GM23338 (cell line): ENCODE data around the gene MID1. TPM values are rescaled to one million over a fixed set of nuclear protein-coding genes. Genes with fewer than 3 reads are reported as not detected.

Experiments
- ATAC-seq: fragments of 200-7000 bp; cut with Tn5 transposase; 3 replicates; pipeline ENCODE4 v1.9.1; 2020
- DNase-seq: peaks from one replicate; pipeline ENCODE4 v3.0.0-alpha.2; 2015; ENCODE audit warnings: low spot score
- H2AFZ ChIP-seq: fragments of 200-600 bp; sonication (generic); 2 replicates; pipeline ENCODE4 v1.8.0; 2016; ENCODE audit warnings: antibody characterized with exemption, mild to moderate bottlenecking, moderate library complexity
- H3F3A ChIP-seq: fragments of 200-600 bp; sonication (generic); replicated peaks from 2 replicates; pipeline ENCODE4 v1.8.0; 2017; ENCODE audit warnings: antibody characterized with exemption, mixed run types, low read depth
- H3K27ac ChIP-seq: fragments of 200-600 bp; sonication (generic); 2 replicates; pipeline ENCODE4 v1.6.1; 2016; ENCODE audit warnings: low read depth
- H3K27me3 ChIP-seq: fragments of 200-600 bp; sonication (generic); 2 replicates; pipeline ENCODE4 v1.8.0; 2016; ENCODE audit warnings: mild to moderate bottlenecking, mixed run types, moderate library complexity; ENCODE audit not compliant: insufficient read depth
- H3K36me3 ChIP-seq: fragments of 200-600 bp; sonication (generic); 2 replicates; pipeline ENCODE4 v1.8.0; 2016; ENCODE audit warnings: mild to moderate bottlenecking; ENCODE audit not compliant: insufficient read depth
- H3K4me1 ChIP-seq: fragments of 200-600 bp; sonication (generic); 2 replicates; pipeline ENCODE4 v1.8.0; 2016; ENCODE audit warnings: mild to moderate bottlenecking, moderate library complexity; ENCODE audit not compliant: insufficient read depth
- H3K4me2 ChIP-seq: fragments of 200-600 bp; sonication (generic); 2 replicates; pipeline ENCODE4 v1.7.1; 2017; ENCODE audit warnings: mixed run types
- H3K4me3 ChIP-seq: fragments of 200-600 bp; sonication (generic); 2 replicates; pipeline ENCODE4 v1.6.1; 2016; ENCODE audit warnings: mixed run types
- H3K79me2 ChIP-seq: fragments of 200-600 bp; sonication (generic); replicated peaks from 2 replicates; pipeline ENCODE4 v1.8.0; 2017; ENCODE audit warnings: mild to moderate bottlenecking; ENCODE audit not compliant: insufficient read depth
- H3K9me2 ChIP-seq: fragments of 200-600 bp; sonication (generic); 2 replicates; pipeline ENCODE4 v1.8.0; 2017; ENCODE audit not compliant: insufficient read depth
- H4K20me1 ChIP-seq: fragments of 200-600 bp; sonication (generic); replicated peaks from 2 replicates; pipeline ENCODE4 v1.8.0; 2017; ENCODE audit warnings: mild to moderate bottlenecking; ENCODE audit not compliant: insufficient read depth
- H3K27ac Mint-ChIP-seq: 2 replicates; pipeline ENCODE4 v1.8.0; 2020; ENCODE audit warnings: inconsistent platforms, mild to moderate bottlenecking, moderate library complexity, mixed read lengths
- H3K27me3 Mint-ChIP-seq: 3 replicates; pipeline ENCODE4 v1.8.0; 2022; ENCODE audit warnings: low read depth, mild to moderate bottlenecking, moderate library complexity, mixed read lengths, inconsistent platforms; ENCODE audit not compliant: insufficient read depth, poor library complexity
- H3K36me3 Mint-ChIP-seq: 3 replicates; pipeline ENCODE4 v1.8.0; 2021; ENCODE audit warnings: low read depth, mild to moderate bottlenecking, inconsistent platforms, moderate library complexity, mixed read lengths
- H3K4me1 Mint-ChIP-seq: 3 replicates; pipeline ENCODE4 v1.8.0; 2020; ENCODE audit warnings: mild to moderate bottlenecking, inconsistent platforms, mixed read lengths
- H3K4me3 Mint-ChIP-seq: 3 replicates; pipeline ENCODE4 v1.8.0; 2021; ENCODE audit warnings: moderate library complexity, mild to moderate bottlenecking, inconsistent platforms, mixed read lengths
- H3K9me3 Mint-ChIP-seq: 3 replicates; pipeline ENCODE4 v1.8.0; 2020; ENCODE audit warnings: moderate library complexity, mild to moderate bottlenecking, inconsistent platforms, mixed read lengths
- CREB1 ChIP-seq: fragments of 250-450 bp; sonication (Bioruptor Pico); IDR thresholded peaks from 2 replicates; pipeline ENCODE4 v1.5.0; 2020; ENCODE audit warnings: low read depth, mild to moderate bottlenecking, moderate library complexity
- CTCF ChIP-seq, 2 experiments: fragments of 200-600 bp in 1 of 2; sonication (generic) in 1 of 2; conservative IDR thresholded peaks; 2 replicates each; pipeline versions ENCODE4 v1.5.1 to v1.6.1; 2016 to 2017; ENCODE audit warnings: antibody characterized with exemption in 2 of 2, low read depth in 2 of 2, mild to moderate bottlenecking in 2 of 2, moderate library complexity in 1 of 2
- EZH2 ChIP-seq: fragments of 200-600 bp; sonication (generic); IDR thresholded peaks from one replicate; pipeline ENCODE4 v1.8.0; 2017; ENCODE audit warnings: antibody characterized with exemption, mild to moderate bottlenecking, low read depth; ENCODE audit not compliant: unreplicated experiment
- EZH2phosphoT487 ChIP-seq: fragments of 200-600 bp; sonication (generic); IDR thresholded peaks from one replicate; pipeline ENCODE4 v1.8.1; 2018; ENCODE audit warnings: antibody characterized with exemption; ENCODE audit not compliant: unreplicated experiment
- NANOG ChIP-seq: IDR thresholded peaks from 2 replicates; pipeline ENCODE4 v1.6.1; 2016; ENCODE audit warnings: antibody characterized with exemption, borderline replicate concordance
- REST ChIP-seq: IDR thresholded peaks from one replicate; pipeline ENCODE4 v1.6.1; 2018; ENCODE audit warnings: antibody characterized with exemption; ENCODE audit not compliant: unreplicated experiment
- STAT1 ChIP-seq: IDR thresholded peaks from one replicate; pipeline ENCODE4 v1.6.1; 2016; ENCODE audit warnings: antibody characterized with exemption; ENCODE audit not compliant: unreplicated experiment
- ZNF114 ChIP-seq: fragments of 250-450 bp; sonication (Bioruptor Pico); IDR thresholded peaks from 2 replicates; pipeline ENCODE4 v1.5.0; 2020; ENCODE audit warnings: mild to moderate bottlenecking, moderate library complexity
- ZNF462 ChIP-seq: fragments of 250-450 bp; sonication (Bioruptor Pico); IDR thresholded peaks from 2 replicates; pipeline ENCODE4 v1.5.0; 2020; ENCODE audit warnings: mild to moderate bottlenecking, moderate library complexity
- polyA plus RNA-seq: library from polyadenylated mRNA; unstranded; fragments of >200 nt; fragmentation: Nextera tagmentation; extraction: Ambion mirVana; gene quantifications from 2 replicates; pipeline ENCODE4 v1.2.1, GENCODE V29; 2016
- total RNA-seq: library from RNA; depleted of rRNA; stranded (reverse); fragments of >200 nt; shearing (Covaris generic); gene quantifications from 2 replicates; pipeline ENCODE4 v1.2.3, GENCODE V29; 2014

Gene MID1
- total and polyA plus RNA-seq, 2 experiments from 2014 or later: 27.2 to 39.3 TPM

GRCh38 chrX:10557166-10557565, 63.2 kb downstream of the MID1 start:
- TF ChIP-seq CTCF (conservative IDR thresholded peaks at IDR 0.05; ENCODE audit: low read depth in 2 of 2) (no peak), EZH2 (no peak), NANOG (no peak)
- Histone ChIP-seq H3K4me2 (no peak overlapping the region), H3K27me3 (no peaks in the 10 kb centered on the region), H3K36me3 (no peaks in the 10 kb centered on the region), H2AFZ (no peak overlapping the region), H4K20me1 (no peaks in the 10 kb centered on the region), H3K4me1 (peaks cover 11% of the 10 kb centered on the region), H3F3A (no peaks in the 10 kb centered on the region), H3K27ac (no peak overlapping the region), H3K79me2 (peaks cover 87% of the 10 kb centered on the region), H3K9me2 (no peaks in the 10 kb centered on the region), H3K4me3 (no peak overlapping the region)
- ATAC-seq (no peak), DNase-seq (no peak)
- H3K36me3 Mint-ChIP-seq: peaks cover 11% of the 10 kb centered on the region; the same call in 1 of the 3 replicates
- peaks cover 37% of the 10 kb centered on the region for H3K4me1 Mint-ChIP-seq
- H3K27ac Mint-ChIP-seq: no peak overlapping the region
- no peak overlapping the region for H3K4me3 Mint-ChIP-seq
- no peaks in the 10 kb centered on the region for H3K27me3 Mint-ChIP-seq
- no peaks in the 10 kb centered on the region for H3K9me3 Mint-ChIP-seq

- no peak overlapping the region for H2AFZ ChIP-seq
- no peak overlapping the region for H3K4me2 ChIP-seq
- H3F3A ChIP-seq: no peaks in the 10 kb centered on the region
- ATAC-seq (no peak), DNase-seq (no peak)
- H3K9me2 ChIP-seq: no peaks in the 10 kb centered on the region
- Mint-ChIP-seq H3K27me3 (no peaks in the 10 kb centered on the region), H3K4me1 (peaks cover 37% of the 10 kb centered on the region), H3K36me3 (peaks cover 4% of the 10 kb centered on the region; the same call in 1 of the 3 replicates), H3K4me3 (no peak overlapping the region), H3K9me3 (no peaks in the 10 kb centered on the region), H3K27ac (no peak overlapping the region)
- no peak overlapping the region for H3K4me3 ChIP-seq
- peaks cover 11% of the 10 kb centered on the region for H3K4me1 ChIP-seq
- H3K79me2 ChIP-seq: peaks cover 80% of the 10 kb centered on the region
- no peaks in the 10 kb centered on the region for H3K36me3 ChIP-seq
- no peaks in the 10 kb centered on the region for H3K27me3 ChIP-seq
- no peaks in the 10 kb centered on the region for H4K20me1 ChIP-seq
- no peak overlapping the region for H3K27ac ChIP-seq
- TF ChIP-seq EZH2 (no peak), EZH2phosphoT487 (no peak), NANOG (no peak), CREB1 (no peak), REST (no peak), ZNF114 (CRISPR knock-in tag) (no peak), ZNF462 (CRISPR knock-in tag) (no peak), STAT1 (no peak)
These were observed 64.0 kb downstream of the MID1 start for GRCh38 chrX:10556405-10556804.
